Right lobe of liver (tissue), 6 donors: Measurements from ENCODE around the gene ABL2. TPM values are rescaled to one million over a fixed set of nuclear protein-coding genes. Genes with fewer than 3 reads are reported as not detected.
"Not testable (repeated sequence)": the region's sequence is repeated elsewhere in the genome, so short reads cannot be mapped to it uniquely, and the experiment has no call there.

ENCODE experiments used
- ATAC-seq, 4 donors: fragments of 200-7000 bp; cut with Tn5 transposase; one replicate each; pipeline ENCODE4 v1.9.1; 2020; ENCODE audit warnings: mild to moderate bottlenecking in 4 of 4, moderate library complexity in 4 of 4
- DNase-seq, 3 donors: peaks; one replicate each; pipeline ENCODE4 v3.0.0-alpha.2; 2020
- H3K27ac ChIP-seq, 3 donors: fragments of 200-600 bp; one replicate each; pipeline ENCODE4 v1.8.0; 2022
- H3K27me3 ChIP-seq, 2 donors: fragments of 200-600 bp; one replicate each; pipeline ENCODE4 v1.8.0; 2022
- H3K36me3 ChIP-seq, 4 donors: fragments of 200-600 bp; sonication (generic) in 1 of 4; one replicate each; pipeline versions ENCODE4 v1.5.1 to v1.8.0; 2017 to 2022; ENCODE audit warnings: control low read depth in 1 of 4
- H3K4me1 ChIP-seq, 4 donors: fragments of 200-600 bp; sonication (generic) in 1 of 4; one replicate each; pipeline versions ENCODE4 v1.5.1 to v1.8.0; 2017 to 2022; ENCODE audit warnings: control low read depth in 1 of 4
- H3K4me3 ChIP-seq, 3 donors: fragments of 200-600 bp; one replicate each; pipeline ENCODE4 v1.8.0; 2022
- H3K9me3 ChIP-seq, 4 donors: fragments of 200-600 bp; sonication (generic) in 1 of 4; one replicate each; pipeline versions ENCODE4 v1.5.1 to v1.8.0; 2017 to 2022; ENCODE audit warnings: control low read depth in 1 of 4
- POLR2A ChIP-seq: fragments of 450-650 bp; IDR thresholded peaks from one replicate; pipeline ENCODE4 v1.6.1; 2017; ENCODE audit warnings: antibody characterized with exemption, mild to moderate bottlenecking
- WGBS: methylation state at CpG from one replicate; pipeline ENCODE4 v1.1.6; 2018; ENCODE audit warnings: low coverage, low lambda C conversion rate; ENCODE audit not compliant: insufficient coverage; ENCODE audit errors: missing lambda C conversion rate; 5-methylcytosine and 5-hydroxymethylcytosine counted together
- intact Hi-C, 2 donors: fragments of 100-400 bp; cut with DNase I; formaldehyde crosslinking; loops; one replicate each; pipeline versions ENCODE4 v1.11.2 to v1.14.1; 2022
- total RNA-seq, 6 experiments: library from RNA; depleted of rRNA in 2 of 6; stranded (reverse); fragments of >200 nt in 2 of 6; fragmentation: NEBNext Ultra II Directional in 3 of 6; extraction: Animal tissue kit (Norgen Biotek cat#: 25700) in 3 of 6; gene quantifications; one replicate each; pipeline versions ENCODE4 v1.1.0 to v1.2.4, GENCODE V29; 2016 to 2023
- TF ChIP-seq, protein P1 (sequence below), 4 donors: fragments of 200-600 bp in 3 of 4; fragments of 450-650 bp in 1 of 4; IDR thresholded peaks; one replicate each; pipeline versions ENCODE4 v1.5.1 to v1.8.0; 2016 to 2022; ENCODE audit warnings: antibody characterized with exemption in 4 of 4, mild to moderate bottlenecking in 2 of 4
- donor health status: DM: no; HTN: yes; CAD: no.
- donor health status: DM: no; HTN: no; CAD: no.
- donor health status: DM: no; HTN: no; CAD: no.
- donor health status: DM: no; HTN: yes; CAD: no.
- donor health status: DM: no; HTN: yes; CAD: no.

The ABL2 gene
- total RNA-seq, 6 experiments from 2014 or later, result 3.8 to 7.7 (median 5.6) TPM

DNA sequence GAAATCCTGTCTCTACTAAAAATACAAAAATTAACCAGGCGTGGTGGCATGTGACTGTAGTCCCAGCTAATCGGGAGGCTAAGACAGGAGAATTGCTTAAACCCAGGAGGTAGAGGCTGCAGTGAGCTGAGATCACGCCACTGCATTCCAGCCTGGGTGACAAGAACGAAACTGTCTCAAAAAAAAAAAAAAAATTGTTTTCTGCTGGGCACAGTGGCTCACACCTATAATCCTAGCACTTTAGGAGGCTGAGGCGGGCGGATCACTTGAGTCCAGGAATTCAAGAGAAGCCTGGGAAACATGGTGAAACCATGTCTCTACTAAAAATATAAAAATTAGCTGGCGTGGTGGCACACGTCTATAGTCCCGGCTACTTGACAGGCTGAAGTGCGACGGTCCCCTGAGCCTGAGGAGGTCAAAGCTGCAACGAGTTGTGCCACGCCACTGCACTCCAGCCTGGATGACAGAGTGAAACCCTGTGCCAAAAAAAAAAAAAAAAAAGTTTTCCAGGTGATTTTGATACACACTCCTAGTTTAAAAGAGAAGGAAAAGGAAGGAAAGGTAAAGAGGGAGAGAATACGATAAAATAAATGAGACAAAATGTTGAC, 31.7 kb downstream of the ABL2 start:
- ATAC-seq (peak in 3 of 4 donors; percentile 64 to 79 (median 73)), DNase-seq (no peak)
- Histone ChIP-seq H3K9me3 (no peaks in the 10 kb centered on the region), H3K4me1 (peaks cover 0 to 9% (median 1%) of the 10 kb centered on the region in 4 donors), H3K27me3 (no peaks in the 10 kb centered on the region), H3K4me3 (no peak overlapping the region), H3K36me3 (no peaks in the 10 kb centered on the region), H3K27ac (no peak overlapping the region)
- WGBS, result 64% methylated on average over 13 of the region's 14 CpGs
- TF ChIP-seq POLR2A, result no peak
- TF ChIP-seq, protein P1, sequence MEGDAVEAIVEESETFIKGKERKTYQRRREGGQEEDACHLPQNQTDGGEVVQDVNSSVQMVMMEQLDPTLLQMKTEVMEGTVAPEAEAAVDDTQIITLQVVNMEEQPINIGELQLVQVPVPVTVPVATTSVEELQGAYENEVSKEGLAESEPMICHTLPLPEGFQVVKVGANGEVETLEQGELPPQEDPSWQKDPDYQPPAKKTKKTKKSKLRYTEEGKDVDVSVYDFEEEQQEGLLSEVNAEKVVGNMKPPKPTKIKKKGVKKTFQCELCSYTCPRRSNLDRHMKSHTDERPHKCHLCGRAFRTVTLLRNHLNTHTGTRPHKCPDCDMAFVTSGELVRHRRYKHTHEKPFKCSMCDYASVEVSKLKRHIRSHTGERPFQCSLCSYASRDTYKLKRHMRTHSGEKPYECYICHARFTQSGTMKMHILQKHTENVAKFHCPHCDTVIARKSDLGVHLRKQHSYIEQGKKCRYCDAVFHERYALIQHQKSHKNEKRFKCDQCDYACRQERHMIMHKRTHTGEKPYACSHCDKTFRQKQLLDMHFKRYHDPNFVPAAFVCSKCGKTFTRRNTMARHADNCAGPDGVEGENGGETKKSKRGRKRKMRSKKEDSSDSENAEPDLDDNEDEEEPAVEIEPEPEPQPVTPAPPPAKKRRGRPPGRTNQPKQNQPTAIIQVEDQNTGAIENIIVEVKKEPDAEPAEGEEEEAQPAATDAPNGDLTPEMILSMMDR (IDR thresholded peaks at IDR 0.05), result no peak
- intact Hi-C loops, result no loop called here

DNA sequence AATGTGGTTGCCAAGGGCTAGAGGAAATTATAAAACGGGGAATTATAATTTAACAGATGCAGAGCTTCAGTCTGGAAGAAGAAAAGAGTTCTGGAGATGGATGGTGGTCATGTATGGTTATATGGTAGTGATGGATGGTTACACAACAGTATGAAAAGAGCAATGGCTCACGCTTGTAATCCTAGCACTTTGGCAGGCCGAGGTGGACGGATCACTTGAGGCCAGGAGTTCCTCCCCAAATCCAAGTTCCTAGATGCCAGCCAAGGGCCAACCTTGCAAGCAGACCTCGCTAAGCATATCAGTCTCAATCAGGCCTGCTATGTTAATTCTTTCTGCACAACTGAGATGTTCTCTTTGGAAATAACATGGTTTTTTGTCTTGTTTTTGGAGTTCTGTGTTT, 33.6 kb downstream of the ABL2 start:
- H3K4me3 ChIP-seq, H3K9me3 ChIP-seq, DNase-seq, ATAC-seq, H3K27me3 ChIP-seq, intact Hi-C loops, H3K27ac ChIP-seq, H3K4me1 ChIP-seq, H3K36me3 ChIP-seq: not testable (repeated sequence)
- 78% methylated on average over 4 of the region's 5 CpGs for WGBS

DNA sequence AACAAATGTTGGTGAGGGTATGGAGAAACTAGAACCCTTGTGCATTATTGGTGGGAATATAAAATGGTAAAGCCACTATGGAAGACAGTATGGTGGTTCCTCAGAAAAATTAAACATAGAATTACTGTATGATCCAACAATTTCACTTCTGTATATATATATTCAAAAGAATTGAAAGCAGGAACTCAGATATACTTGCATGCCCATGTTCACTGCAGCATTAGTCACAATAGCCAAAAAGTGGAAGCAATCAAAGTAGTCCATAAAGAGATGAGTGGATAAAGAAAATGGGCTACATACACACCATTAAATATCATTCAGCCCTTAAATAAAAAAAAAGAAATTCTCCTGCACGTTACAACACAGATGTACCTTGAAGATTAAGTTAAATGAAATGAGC, 34.1 kb downstream of the ABL2 start:
- H3K9me3 ChIP-seq, result no peaks in the 10 kb centered on the region
- H3K4me1 ChIP-seq, result peaks cover 0 to 9% (median 1%) of the 10 kb centered on the region in 4 donors
- no peaks in the 10 kb centered on the region for H3K27me3 ChIP-seq
- no peaks in the 10 kb centered on the region for H3K36me3 ChIP-seq
- TF ChIP-seq POLR2A, result no peak
- TF ChIP-seq, protein P1 (IDR thresholded peaks at IDR 0.05), result no peak
- H3K27ac ChIP-seq, result no peak overlapping the region
- no peak for ATAC-seq
- WGBS, result 75% methylated on average over 1 of the region's 1 CpG
- DNase-seq, result no peak
- H3K4me3 ChIP-seq, result no peak overlapping the region
- intact Hi-C loops, result no loop called here

DNA sequence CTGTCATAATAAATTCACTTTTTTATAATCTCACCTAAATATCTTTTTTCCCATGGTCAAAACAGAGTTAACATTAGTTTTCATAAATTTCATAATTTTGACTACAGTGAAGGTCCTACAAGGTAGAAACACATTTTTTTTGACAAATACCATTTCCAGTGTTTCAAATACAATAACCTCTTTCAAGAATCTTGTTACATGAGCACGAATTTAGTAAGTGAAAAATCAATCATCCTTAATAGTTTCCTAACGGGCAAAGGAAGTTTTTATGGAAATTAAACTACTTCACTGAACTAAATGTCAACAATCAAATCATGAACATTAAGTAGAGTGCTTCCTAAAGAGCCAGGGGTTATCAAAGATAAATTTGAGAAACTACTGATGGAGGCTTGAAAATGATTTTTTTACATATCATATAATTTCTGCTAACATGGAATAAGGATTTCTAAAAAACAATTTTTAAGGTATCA, 35.4 kb downstream of the ABL2 start:
- no peaks in the 10 kb centered on the region for H3K36me3 ChIP-seq
- intact Hi-C loops, result no loop called here
- H3K4me3 ChIP-seq, result no peak overlapping the region
- 11% methylated on average over 2 of the region's 2 CpGs for whole genome bisulfite sequencing
- ATAC-seq (no peak), DNase-seq (no peak)
- peaks cover 0 to 9% (median 1%) of the 10 kb centered on the region in 4 donors for H3K4me1 ChIP-seq
- H3K9me3 ChIP-seq, result no peaks in the 10 kb centered on the region
- no peaks in the 10 kb centered on the region for H3K27me3 ChIP-seq
- no peak overlapping the region for H3K27ac ChIP-seq
- TF ChIP-seq POLR2A, result no peak
- TF ChIP-seq, protein P1 (IDR thresholded peaks at IDR 0.05), result no peak

DNA sequence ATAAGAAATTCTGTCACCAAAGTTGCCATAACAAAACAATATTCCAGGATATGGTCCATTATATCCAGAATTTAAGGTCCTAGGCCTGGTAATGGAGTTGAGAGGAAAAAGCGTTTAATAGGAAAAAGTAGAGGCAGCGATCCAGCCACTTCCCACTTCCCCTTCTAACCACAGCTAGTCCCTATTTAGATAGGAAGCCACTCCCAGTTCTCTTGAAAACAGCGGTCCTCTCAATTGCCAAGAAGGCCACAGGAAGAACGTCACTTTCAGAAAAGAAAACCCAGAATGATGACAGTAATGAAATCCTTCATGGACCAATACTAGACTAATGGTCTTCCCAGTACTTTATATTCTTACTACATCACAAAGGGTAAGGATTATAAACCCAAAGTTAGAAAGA, 38.6 kb downstream of the ABL2 start:
- H3K4me3 ChIP-seq, result no peak overlapping the region
- WGBS, result 43% methylated on average over 4 of the region's 4 CpGs
- DNase-seq (no peak), ATAC-seq (peak; percentile 35 to 56 (median 50))
- intact Hi-C loops, result no loop called here
- no peaks in the 10 kb centered on the region for H3K36me3 ChIP-seq
- no peak overlapping the region for H3K27ac ChIP-seq
- no peaks in the 10 kb centered on the region for H3K9me3 ChIP-seq
- H3K27me3 ChIP-seq, result no peaks in the 10 kb centered on the region
- TF ChIP-seq, protein P1 (IDR thresholded peaks at IDR 0.05), result no peak
- TF ChIP-seq POLR2A, result no peak
- H3K4me1 ChIP-seq, result peaks cover 0 to 18% (median 0%) of the 10 kb centered on the region in 4 donors
